ENCODE measurements around the gene IRF4. TPM values are rescaled to one million over a fixed set of nuclear protein-coding genes. Genes with fewer than 3 reads are reported as not detected.

Gene IRF4
- total RNA-seq, 3 donors from 2014 or later: 2.8 to 10.5 (median 4.5) TPM

GRCh38 chr6:382883-383810 is 8.4 kb upstream of the IRF4 start:
- Histone ChIP-seq H3K36me3 (ENCODE audit: low read depth) (no peaks in the 10 kb centered on the region), H3K4me1 (ENCODE audit: low read depth) (no peaks in the 10 kb centered on the region), H3K9me3 (peaks cover 12% of the 10 kb centered on the region), H3K4me3 (no peak overlapping the region)
- intact Hi-C loops (cut with DNase I, micrococcal nuclease): no loop called here
- ATAC-seq: no peak
- DNase-seq: no peak
- no peak for TF ChIP-seq CTCF (IDR thresholded peaks at IDR 0.05)

- peaks cover 12% of the 10 kb centered on the region for H3K9me3 ChIP-seq
- intact Hi-C loops (cut with DNase I, micrococcal nuclease): no loop called here
These were observed 7.7 kb upstream of the IRF4 start for GRCh38 chr6:383856-384255.

GRCh38 chr6:384898-385297 is 6.7 kb upstream of the IRF4 start:
- no peak for ATAC-seq
- intact Hi-C loops (cut with DNase I, micrococcal nuclease): no loop called here
- no peak for TF ChIP-seq CTCF (IDR thresholded peaks at IDR 0.05)

More at GRCh38 chr6:383856-384255, 7.7 kb upstream of the IRF4 start:
- TF ChIP-seq CTCF (IDR thresholded peaks at IDR 0.05): no peak
- H3K36me3 ChIP-seq (ENCODE audit: low read depth): no peaks in the 10 kb centered on the region
- no peak for DNase-seq
- no peaks in the 10 kb centered on the region for H3K4me1 ChIP-seq (ENCODE audit: low read depth)
- no peak overlapping the region for H3K4me3 ChIP-seq
- ATAC-seq: no peak

GRCh38 chr6:385614-386013 is 5.9 kb upstream of the IRF4 start:
- DNase-seq (no peak), ATAC-seq (no peak)
- no peak overlapping the region for H3K4me3 ChIP-seq
- no peak for TF ChIP-seq CTCF (IDR thresholded peaks at IDR 0.05)
- intact Hi-C loops (cut with DNase I, micrococcal nuclease): no loop called here
- H3K4me1 ChIP-seq (ENCODE audit: low read depth): no peaks in the 10 kb centered on the region
- no peaks in the 10 kb centered on the region for H3K36me3 ChIP-seq (ENCODE audit: low read depth)
- no peaks in the 10 kb centered on the region for H3K9me3 ChIP-seq

More at GRCh38 chr6:384898-385297, 6.7 kb upstream of the IRF4 start:
- H3K4me1 ChIP-seq (ENCODE audit: low read depth): no peaks in the 10 kb centered on the region
- H3K9me3 ChIP-seq: peaks cover 2% of the 10 kb centered on the region
- H3K36me3 ChIP-seq (ENCODE audit: low read depth): no peaks in the 10 kb centered on the region
- H3K4me3 ChIP-seq: no peak overlapping the region
- no peak for DNase-seq

- ATAC-seq (no peak), DNase-seq (no peak)
- intact Hi-C loops (cut with DNase I, micrococcal nuclease): no loop called here
- TF ChIP-seq CTCF (IDR thresholded peaks at IDR 0.05): no peak
- Histone ChIP-seq H3K36me3 (ENCODE audit: low read depth) (no peaks in the 10 kb centered on the region), H3K4me3 (no peak overlapping the region), H3K4me1 (ENCODE audit: low read depth) (peaks cover 2% of the 10 kb centered on the region), H3K9me3 (no peaks in the 10 kb centered on the region)
These were observed 4.8 kb upstream of the IRF4 start for GRCh38 chr6:386688-387266.
